Stomach (tissue), 9 donors: ENCODE results near the gene RBMS3. TPM values are rescaled to one million over a fixed set of nuclear protein-coding genes. Genes with fewer than 3 reads are reported as not detected.

ENCODE experiments used
- DNase-seq, 2 donors: peaks; one replicate each; pipeline versions ENCODE4 v3.0.0 to v3.0.0-alpha.2; 2013 to 2019
- H3K27ac ChIP-seq, 5 donors: fragments of 200-600 bp in 4 of 5; sonication (generic) in 4 of 5; one replicate each; pipeline ENCODE4 v1.5.1; 2013 to 2019; ENCODE audit warnings: mild to moderate bottlenecking in 1 of 5, moderate library complexity in 1 of 5
- H3K27me3 ChIP-seq, 3 donors: fragments of 200-600 bp; sonication (generic); one replicate each; pipeline ENCODE4 v1.5.1; 2017 to 2019; ENCODE audit warnings: mixed run types in 1 of 3
- H3K36me3 ChIP-seq, 4 donors: fragments of 200-600 bp; sonication (generic); 1 replicate in 3 of 4; 2 replicates in 1 of 4; pipeline ENCODE4 v1.5.1; 2016 to 2019
- H3K4me1 ChIP-seq, 4 donors: fragments of 200-600 bp; sonication (generic); one replicate each; pipeline ENCODE4 v1.5.1; 2016 to 2019
- H3K4me3 ChIP-seq, 4 donors: fragments of 200-600 bp; sonication (generic) in 3 of 4; one replicate each; pipeline ENCODE4 v1.5.1; 2016 to 2019; ENCODE audit warnings: mild to moderate bottlenecking in 1 of 4
- H3K9me3 ChIP-seq, 4 donors: fragments of 200-600 bp; sonication (generic); one replicate each; pipeline ENCODE4 v1.5.1; 2016 to 2019
- EP300 ChIP-seq: sonication (generic); formaldehyde crosslinking; IDR thresholded peaks from one replicate; pipeline ENCODE4 v1.6.1; 2017; ENCODE audit warnings: antibody characterized with exemption
- POLR2A ChIP-seq, 4 donors: fragments of 450-650 bp; IDR thresholded peaks; one replicate each; pipeline ENCODE4 v1.6.1; 2016; ENCODE audit warnings: antibody characterized with exemption in 4 of 4, control low read depth in 2 of 4, mild to moderate bottlenecking in 1 of 4, moderate library complexity in 1 of 4
- POLR2AphosphoS5 ChIP-seq, 3 donors: sonication (generic); formaldehyde crosslinking; IDR thresholded peaks; one replicate each; pipeline ENCODE4 v1.6.1; 2016; ENCODE audit warnings: antibody characterized with exemption in 3 of 3
- WGBS, 5 donors: extraction: QIAGEN DNeasy Blood & Tissue Kit in 3 of 5; methylation state at CpG; one replicate each; pipeline versions ENCODE4 v1.1.5 to v1.1.7; 2013 to 2018; 5-methylcytosine and 5-hydroxymethylcytosine counted together
- intact Hi-C: fragments of 100-400 bp; cut with DNase I; formaldehyde crosslinking; loops from one replicate; pipeline ENCODE4 v1.15.1; 2023; ENCODE audit warnings: low total_unique reads
- polyA plus RNA-seq, 3 donors: library from polyadenylated mRNA; stranded (reverse); fragments of 200-250 nt; gene quantifications; one replicate each; pipeline ENCODE4 v1.2.3, GENCODE V29; 2013
- total RNA-seq, 5 donors: library from RNA; depleted of rRNA; stranded (reverse); fragments of >200 nt; gene quantifications; one replicate each; pipeline versions ENCODE4 v1.1.0 to v1.2.3, GENCODE V29; 2014 to 2016
- TF ChIP-seq, protein P1 (sequence below), 7 experiments: fragments of 450-650 bp in 4 of 7; fragments of 200-600 bp in 3 of 7; sonication (generic) in 3 of 7; IDR thresholded peaks; one replicate each; pipeline ENCODE4 v1.5.1; 2016 to 2019; ENCODE audit warnings: antibody characterized with exemption in 7 of 7, control low read depth in 2 of 7, mild to moderate bottlenecking in 1 of 7
- donor health status: healthy with polysubstance abuse.
- donor health status: Bipolar disorder and iron deficiency.
- donor health status: healthy.

The RBMS3 gene
- total and polyA plus RNA-seq, 8 donors = 2.0 to 103 (median 16.0) TPM

DNA sequence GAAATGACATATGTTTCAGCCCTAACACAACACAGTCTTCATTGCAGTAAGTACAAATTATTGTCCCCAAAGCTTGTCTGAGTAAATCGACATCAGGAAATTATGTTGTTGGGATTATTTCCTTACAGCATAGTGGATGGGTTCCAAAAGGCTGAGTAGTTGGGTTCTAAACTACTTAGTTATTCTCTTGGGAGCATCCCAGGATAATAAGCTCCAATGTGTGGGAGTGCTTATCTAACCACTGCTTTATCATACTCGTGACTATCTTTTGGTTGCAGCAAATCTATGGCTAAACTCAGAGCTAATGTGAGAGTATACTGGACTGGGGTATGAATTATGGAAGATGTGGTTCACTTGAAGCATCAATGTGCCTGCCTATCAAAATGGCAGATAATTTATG is 128.5 kb downstream of the RBMS3 start:
- Histone ChIP-seq H3K27me3 (no peaks in the 10 kb centered on the region), H3K36me3 (no peaks in the 10 kb centered on the region), H3K9me3 (no peaks in the 10 kb centered on the region), H3K4me3 (no peak overlapping the region), H3K27ac (no peak overlapping the region), H3K4me1 (peaks cover 0 to 6% (median 0%) of the 10 kb centered on the region in 4 donors)
- TF ChIP-seq POLR2AphosphoS5 (IDR thresholded peaks at IDR 0.05) (no peak), EP300 (no peak), POLR2A (IDR thresholded peaks at IDR 0.05) (no peak)
- TF ChIP-seq, protein P1, sequence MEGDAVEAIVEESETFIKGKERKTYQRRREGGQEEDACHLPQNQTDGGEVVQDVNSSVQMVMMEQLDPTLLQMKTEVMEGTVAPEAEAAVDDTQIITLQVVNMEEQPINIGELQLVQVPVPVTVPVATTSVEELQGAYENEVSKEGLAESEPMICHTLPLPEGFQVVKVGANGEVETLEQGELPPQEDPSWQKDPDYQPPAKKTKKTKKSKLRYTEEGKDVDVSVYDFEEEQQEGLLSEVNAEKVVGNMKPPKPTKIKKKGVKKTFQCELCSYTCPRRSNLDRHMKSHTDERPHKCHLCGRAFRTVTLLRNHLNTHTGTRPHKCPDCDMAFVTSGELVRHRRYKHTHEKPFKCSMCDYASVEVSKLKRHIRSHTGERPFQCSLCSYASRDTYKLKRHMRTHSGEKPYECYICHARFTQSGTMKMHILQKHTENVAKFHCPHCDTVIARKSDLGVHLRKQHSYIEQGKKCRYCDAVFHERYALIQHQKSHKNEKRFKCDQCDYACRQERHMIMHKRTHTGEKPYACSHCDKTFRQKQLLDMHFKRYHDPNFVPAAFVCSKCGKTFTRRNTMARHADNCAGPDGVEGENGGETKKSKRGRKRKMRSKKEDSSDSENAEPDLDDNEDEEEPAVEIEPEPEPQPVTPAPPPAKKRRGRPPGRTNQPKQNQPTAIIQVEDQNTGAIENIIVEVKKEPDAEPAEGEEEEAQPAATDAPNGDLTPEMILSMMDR (IDR thresholded peaks at IDR 0.05) = no peak
- intact Hi-C loops = no loop called here
- DNase-seq = no peak
- WGBS, 5 donors = 51 to 82% (median 72%) methylated on average over 2 of the region's 2 CpGs

DNA sequence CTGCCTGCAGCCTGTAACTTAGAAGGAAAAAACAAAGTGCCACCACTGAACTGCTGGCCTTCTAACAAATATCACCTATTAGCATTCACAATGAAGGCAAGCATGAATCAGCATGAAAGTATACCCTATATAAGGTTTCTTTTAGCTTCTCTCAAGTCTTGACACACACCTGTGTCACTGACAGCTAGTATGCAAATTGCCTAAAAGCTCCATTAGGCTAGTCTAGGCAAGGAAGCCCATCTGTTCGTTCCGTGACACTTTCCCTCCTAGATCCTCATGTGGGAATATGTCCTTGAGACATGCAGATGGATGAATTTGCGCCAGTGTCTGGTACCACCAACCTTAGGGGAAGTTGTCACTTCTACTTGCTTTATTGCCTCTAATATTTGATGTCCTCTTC is 129.3 kb downstream of the RBMS3 start:
- TF ChIP-seq POLR2AphosphoS5 (IDR thresholded peaks at IDR 0.05) (no peak), POLR2A (IDR thresholded peaks at IDR 0.05) (no peak), EP300 (no peak)
- TF ChIP-seq, protein P1 (IDR thresholded peaks at IDR 0.05) = no peak
- no peaks in the 10 kb centered on the region for H3K27me3 ChIP-seq
- intact Hi-C loops = no loop called here
- 82 to 94% (median 91%) methylated on average over 3 of the region's 3 CpGs for WGBS, 5 donors
- peaks cover 0 to 6% (median 0%) of the 10 kb centered on the region in 4 donors for H3K4me1 ChIP-seq
- no peak overlapping the region for H3K27ac ChIP-seq
- no peaks in the 10 kb centered on the region for H3K36me3 ChIP-seq
- no peak overlapping the region for H3K4me3 ChIP-seq
- no peak for DNase-seq
- H3K9me3 ChIP-seq = no peaks in the 10 kb centered on the region

DNA sequence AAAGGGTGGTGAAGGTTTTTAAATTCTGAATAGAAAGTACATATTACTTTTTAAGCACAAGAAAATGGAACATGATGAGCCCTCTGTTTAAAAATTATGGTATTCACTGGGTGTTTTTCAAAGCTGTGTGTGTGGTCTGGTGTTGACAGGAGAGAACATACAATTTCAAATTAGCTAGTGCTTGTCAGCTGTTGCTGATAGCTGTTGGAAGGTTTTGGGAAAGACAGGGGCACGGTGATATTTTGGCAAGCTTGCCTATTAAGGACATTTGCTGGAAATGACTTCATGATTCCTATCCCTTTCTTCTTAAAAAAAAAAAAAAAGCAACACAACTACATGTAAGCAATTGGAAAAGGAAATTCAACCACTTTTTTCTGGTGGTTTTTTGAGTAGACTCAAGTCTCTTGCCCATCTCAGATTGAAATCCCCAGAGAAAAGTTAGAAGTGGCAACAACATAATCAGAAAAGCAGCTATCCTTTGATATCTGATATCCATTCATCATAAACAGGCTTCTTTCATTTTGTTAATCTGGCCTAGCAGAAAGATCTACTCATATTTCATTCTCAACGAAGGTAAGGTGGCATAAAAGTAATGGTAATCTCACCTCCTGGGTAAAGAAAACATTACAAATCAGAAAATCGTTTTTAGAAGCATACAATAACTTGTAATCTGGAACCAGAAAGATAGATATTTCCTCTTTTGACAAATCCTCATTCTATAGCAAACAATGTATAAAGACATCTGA is 130.0 kb downstream of the RBMS3 start:
- Histone ChIP-seq H3K9me3 (no peaks in the 10 kb centered on the region), H3K36me3 (no peaks in the 10 kb centered on the region), H3K4me1 (peaks cover 0 to 6% (median 0%) of the 10 kb centered on the region in 4 donors), H3K4me3 (no peak overlapping the region), H3K27me3 (no peaks in the 10 kb centered on the region), H3K27ac (no peak overlapping the region)
- WGBS, 5 donors = 35 to 59% (median 52%) methylated on average over 3 of the region's 3 CpGs
- DNase-seq = no peak
- intact Hi-C loops = no loop called here
- TF ChIP-seq POLR2A (IDR thresholded peaks at IDR 0.05) (no peak), EP300 (no peak), POLR2AphosphoS5 (IDR thresholded peaks at IDR 0.05) (no peak)
- TF ChIP-seq, protein P1 (IDR thresholded peaks at IDR 0.05) = no peak

DNA sequence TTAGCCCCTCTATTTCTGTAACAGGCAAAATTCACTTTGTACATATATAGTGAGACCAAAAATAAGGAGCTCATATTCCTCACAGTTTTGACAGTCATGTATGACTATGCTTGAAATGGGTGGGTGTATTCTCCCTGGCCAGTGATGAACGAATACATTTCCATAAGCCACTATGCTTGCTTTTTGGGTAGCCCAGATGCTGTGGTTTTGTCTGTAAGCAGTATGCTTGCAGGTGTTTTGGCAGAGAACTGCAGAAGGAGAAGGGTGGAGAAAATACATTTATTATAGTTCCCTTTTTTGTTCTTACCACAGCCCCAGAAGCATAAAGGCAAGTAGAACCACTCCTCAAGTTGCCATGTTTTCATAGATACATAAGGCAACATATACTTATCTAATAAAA is 131.2 kb downstream of the RBMS3 start:
- H3K27ac ChIP-seq = no peak overlapping the region
- intact Hi-C loops = no loop called here
- no peaks in the 10 kb centered on the region for H3K4me1 ChIP-seq
- WGBS, 5 donors = 29 to 74% (median 36%) methylated on average over 1 of the region's 1 CpG
- no peaks in the 10 kb centered on the region for H3K9me3 ChIP-seq
- DNase-seq = no peak
- no peaks in the 10 kb centered on the region for H3K27me3 ChIP-seq
- H3K36me3 ChIP-seq = no peaks in the 10 kb centered on the region
- no peak overlapping the region for H3K4me3 ChIP-seq
- TF ChIP-seq EP300 = no peak
- TF ChIP-seq POLR2A (IDR thresholded peaks at IDR 0.05) = no peak
- TF ChIP-seq, protein P1 (IDR thresholded peaks at IDR 0.05) = no peak
- no peak for TF ChIP-seq POLR2AphosphoS5 (IDR thresholded peaks at IDR 0.05)
